ENCODE data around the gene DIAPH2. TPM values are rescaled to one million over a fixed set of nuclear protein-coding genes. Genes with fewer than 3 reads are reported as not detected.

DIAPH2 gene
- total RNA-seq, 1 experiment from 2014 or later, result 10.9 TPM

GRCh38 chrX:96710031-96710430 lies 25.4 kb downstream of the DIAPH2 start:
- H3K9ac ChIP-seq (ENCODE audit: low read length), result no peak overlapping the region
- no peak for TF ChIP-seq MAX (IDR thresholded peaks at IDR 0.05)
- TF ChIP-seq ZBTB33 (IDR thresholded peaks at IDR 0.05; ENCODE audit: extremely low read depth, insufficient replicate concordance, low read length), result no peak
- TF ChIP-seq SIN3A (IDR thresholded peaks at IDR 0.05; ENCODE audit: low read depth), result no peak
- TF ChIP-seq ELF1 (IDR thresholded peaks at IDR 0.05; ENCODE audit: borderline replicate concordance, low read depth), result no peak
- TF ChIP-seq POLR2AphosphoS5 (IDR thresholded peaks at IDR 0.05; ENCODE audit: low read depth, low read length), result no peak
- no peak for TF ChIP-seq ZNF274 (IDR thresholded peaks at IDR 0.05; ENCODE audit: low read depth, low read length)
- no peak for TF ChIP-seq ZFX (IDR thresholded peaks at IDR 0.05)
- TF ChIP-seq JUND (IDR thresholded peaks at IDR 0.05), result no peak
- TF ChIP-seq EZH2 (IDR thresholded peaks at IDR 0.05), result no peak
- TF ChIP-seq EGR1 (IDR thresholded peaks at IDR 0.05; ENCODE audit: low read depth), result no peak
- no peak for TF ChIP-seq FOSL1 (IDR thresholded peaks at IDR 0.05; ENCODE audit: low read depth)
- TF ChIP-seq SP1 (IDR thresholded peaks at IDR 0.05; ENCODE audit: low read depth), result no peak
- TF ChIP-seq CTCF (IDR thresholded peaks at IDR 0.05 in 2 of 3, conservative IDR thresholded peaks at IDR 0.05 in 1 of 3; ENCODE audit: borderline replicate concordance in 1 of 3, insufficient read depth in 1 of 3, low read depth in 2 of 3, low read length in 2 of 3), result no peak
- no peaks in the 10 kb centered on the region for H4K20me1 ChIP-seq (ENCODE audit: insufficient read depth)
- BruUV-seq (replicated peaks), result no TSS peak
- CTCF ChIA-PET, result no interaction called here
- POLR2A ChIA-PET, result no interaction called here
- intact Hi-C loops (cut with micrococcal nuclease), result no loop called here
- no peak overlapping the region for H3K4me2 ChIP-seq (ENCODE audit: low read length)
- no peaks in the 10 kb centered on the region for H3K36me3 ChIP-seq (ENCODE audit: control insufficient read depth in 1 of 2, insufficient read depth in 2 of 2, low read length in 2 of 2)
- no peaks in the 10 kb centered on the region for H3K9me3 ChIP-seq (ENCODE audit: control insufficient read depth in 1 of 2, insufficient read depth in 1 of 2, low read depth in 1 of 2, low read length in 2 of 2)
- H3K27ac ChIP-seq (ENCODE audit: low read depth, low read length), result no peak overlapping the region
- no peak overlapping the region for H3K4me3 ChIP-seq (replicated peaks in 1 of 2; ENCODE audit: low read depth in 1 of 2, low read length in 2 of 2)
- RAD21 ChIA-PET (ENCODE audit: low non-redundant PET in 1 of 2, low total read pairs in 2 of 2, uncharacterized antibody in 2 of 2, unreplicated experiment in 2 of 2), result no interaction called here
- H2AFZ ChIP-seq (ENCODE audit: low read depth, low read length, poor library complexity, severe bottlenecking), result no peak overlapping the region
- no peaks in the 10 kb centered on the region for H3K4me1 ChIP-seq (ENCODE audit: control insufficient read depth in 1 of 2, insufficient read depth in 2 of 2, low read length in 2 of 2)
- H3K27me3 ChIP-seq (ENCODE audit: insufficient read depth, low read length), result no peaks in the 10 kb centered on the region
- H3K9me2 ChIP-seq (ENCODE audit: insufficient read depth), result no peaks in the 10 kb centered on the region
- ATAC-seq (no peak), DNase-seq (ENCODE audit: low read depth, low spot score) (no peak)
- 0 out of 2 replicates have a peak, but pooled peaks cover 2% of the 10 kb centered on the region for H3K79me2 ChIP-seq (ENCODE audit: insufficient read depth, low read length)

Data from HCT116 (cell line).